GM12874 (cell line): ENCODE data around the gene LAMC3.

Experiments
- TF ChIP-seq, protein P1 (sequence below): IDR thresholded peaks from 2 replicates; pipeline ENCODE4 v1.5.1; 2011; ENCODE audit warnings: low read depth, mild to moderate bottlenecking, control low read depth, low read length, moderate library complexity; ENCODE audit not compliant: insufficient read depth

Gene LAMC3

GRCh38 chr9:131028931-131029573 is 20.1 kb downstream of the LAMC3 start:
- TF ChIP-seq, protein P1, sequence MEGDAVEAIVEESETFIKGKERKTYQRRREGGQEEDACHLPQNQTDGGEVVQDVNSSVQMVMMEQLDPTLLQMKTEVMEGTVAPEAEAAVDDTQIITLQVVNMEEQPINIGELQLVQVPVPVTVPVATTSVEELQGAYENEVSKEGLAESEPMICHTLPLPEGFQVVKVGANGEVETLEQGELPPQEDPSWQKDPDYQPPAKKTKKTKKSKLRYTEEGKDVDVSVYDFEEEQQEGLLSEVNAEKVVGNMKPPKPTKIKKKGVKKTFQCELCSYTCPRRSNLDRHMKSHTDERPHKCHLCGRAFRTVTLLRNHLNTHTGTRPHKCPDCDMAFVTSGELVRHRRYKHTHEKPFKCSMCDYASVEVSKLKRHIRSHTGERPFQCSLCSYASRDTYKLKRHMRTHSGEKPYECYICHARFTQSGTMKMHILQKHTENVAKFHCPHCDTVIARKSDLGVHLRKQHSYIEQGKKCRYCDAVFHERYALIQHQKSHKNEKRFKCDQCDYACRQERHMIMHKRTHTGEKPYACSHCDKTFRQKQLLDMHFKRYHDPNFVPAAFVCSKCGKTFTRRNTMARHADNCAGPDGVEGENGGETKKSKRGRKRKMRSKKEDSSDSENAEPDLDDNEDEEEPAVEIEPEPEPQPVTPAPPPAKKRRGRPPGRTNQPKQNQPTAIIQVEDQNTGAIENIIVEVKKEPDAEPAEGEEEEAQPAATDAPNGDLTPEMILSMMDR, result no peak

DNA sequence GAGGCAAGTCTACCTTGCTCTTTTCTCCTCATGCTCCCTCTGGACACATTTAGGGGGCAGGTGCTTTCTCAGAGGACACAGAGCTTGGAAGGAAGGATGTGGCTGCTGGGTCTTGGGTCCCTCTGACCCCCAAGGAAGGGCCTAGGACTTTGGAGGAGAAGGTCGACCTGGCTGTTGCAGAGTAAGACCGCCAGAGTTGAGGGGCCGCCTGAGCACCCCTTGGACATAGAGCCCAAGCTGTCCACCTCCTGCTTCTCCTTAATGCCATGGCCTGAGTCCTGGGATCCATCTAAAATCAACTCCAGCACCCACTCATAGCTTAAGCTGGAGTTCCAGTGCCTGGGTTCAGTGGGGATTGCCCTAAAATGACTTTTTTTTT is 20.6 kb downstream of the LAMC3 start:
- TF ChIP-seq, protein P1, result no peak

DNA sequence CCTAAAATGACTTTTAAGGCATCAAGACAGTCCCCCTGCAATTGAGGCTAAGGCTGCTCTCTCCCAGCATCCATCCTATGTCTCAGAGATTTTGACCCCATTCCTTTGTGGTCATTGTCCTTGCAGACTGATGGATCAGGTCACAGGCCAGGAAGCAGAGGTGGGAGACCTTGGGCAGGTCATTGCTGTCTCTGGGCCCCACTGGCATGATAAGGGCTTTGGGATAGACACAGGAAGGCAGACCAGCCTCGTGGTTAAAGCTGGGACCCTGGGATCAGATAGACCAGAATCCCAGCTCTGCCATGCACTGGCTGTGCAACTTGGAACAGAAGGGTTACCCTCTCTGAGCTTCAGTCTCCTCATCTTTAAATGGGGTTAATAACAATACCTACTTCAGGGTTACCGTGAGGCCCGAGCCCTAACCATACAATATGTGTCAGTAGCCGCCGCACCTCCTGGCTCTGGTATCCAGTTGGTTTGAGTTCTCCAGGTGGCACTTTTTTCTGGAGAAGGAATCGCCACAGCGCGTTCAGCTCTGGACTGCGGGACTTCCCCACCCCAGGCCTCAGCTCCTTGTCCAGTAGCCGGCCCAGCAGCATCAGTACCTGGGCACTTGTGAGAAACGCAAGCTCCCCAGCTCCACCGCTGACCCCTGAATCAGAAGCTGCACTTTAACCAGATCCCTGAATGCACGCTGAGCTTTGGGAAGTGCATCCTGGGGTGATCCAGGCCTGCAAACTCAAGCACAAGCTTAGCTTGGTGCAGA is 21.4 kb downstream of the LAMC3 start:
- TF ChIP-seq, protein P1, result no peak

- TF ChIP-seq, protein P1, result no peak
These were observed 22.1 kb downstream of the LAMC3 start for GRCh38 chr9:131031005-131031641.

- TF ChIP-seq, protein P1, result no peak
These were observed 22.6 kb downstream of the LAMC3 start for GRCh38 chr9:131031642-131032005.

- TF ChIP-seq, protein P1, result no peak
These were observed 23.4 kb downstream of the LAMC3 start for GRCh38 chr9:131032384-131032783.
